GM12865 (cell line): ENCODE measurements around the gene DAPK2.

ENCODE experiments used
- DNase-seq: peaks from one replicate; pipeline ENCODE4 v3.0.0; 2010; ENCODE audit warnings: low read depth
- H3K4me3 ChIP-seq: 2 replicates; pipeline ENCODE4 v1.5.1; 2011; ENCODE audit warnings: mild to moderate bottlenecking, low read depth, low read length, control low read depth
- TF ChIP-seq, protein P1 (sequence below): IDR thresholded peaks from 2 replicates; pipeline ENCODE4 v1.5.1; 2011; ENCODE audit warnings: low read length, control low read depth, low read depth, inconsistent platforms; ENCODE audit not compliant: insufficient read depth; ENCODE audit errors: missing control alignments

DAPK2 gene

DNA sequence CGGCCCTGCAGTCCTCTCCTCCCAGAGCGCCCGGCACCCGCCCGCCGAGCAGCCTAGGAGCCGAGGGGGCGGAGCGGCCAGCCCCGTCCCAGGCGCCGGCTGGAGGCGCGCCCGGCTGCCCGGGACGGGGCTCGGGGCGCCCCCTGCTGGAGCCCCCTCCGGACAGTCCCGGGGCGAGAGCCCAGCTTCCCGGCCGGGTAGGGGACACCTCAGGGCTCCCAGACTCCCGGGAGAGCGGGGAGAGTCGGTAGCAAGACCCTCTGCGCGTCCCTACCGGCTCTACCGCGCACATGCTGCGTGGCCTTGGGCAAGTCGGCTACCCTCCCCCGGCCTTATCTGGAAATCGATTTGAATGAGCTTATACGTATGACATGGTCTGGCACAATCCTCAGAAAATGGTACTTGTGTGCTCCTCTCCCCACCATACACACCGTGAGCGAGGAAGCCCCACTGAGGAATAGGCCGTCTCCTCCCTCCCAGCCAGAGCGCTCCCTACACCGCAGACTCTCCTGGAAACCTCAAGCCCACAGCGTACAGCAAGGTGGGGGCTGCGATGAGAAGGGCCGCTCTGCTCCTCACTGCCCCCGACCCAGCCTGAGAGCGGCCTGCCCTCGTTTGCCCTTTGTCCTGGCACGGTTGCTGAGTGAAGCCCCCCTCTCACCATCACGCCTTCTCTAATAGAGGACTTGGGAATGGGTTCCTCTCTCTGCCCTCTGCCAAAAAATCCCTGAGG is at the start of gene DAPK2:
Gene DAPK2 (minus strand): TSS at position 65 of the 733 bp plus-strand sequence. CDS start 6,224 bp downstream, outside the sequence.
- TF ChIP-seq, protein P1, sequence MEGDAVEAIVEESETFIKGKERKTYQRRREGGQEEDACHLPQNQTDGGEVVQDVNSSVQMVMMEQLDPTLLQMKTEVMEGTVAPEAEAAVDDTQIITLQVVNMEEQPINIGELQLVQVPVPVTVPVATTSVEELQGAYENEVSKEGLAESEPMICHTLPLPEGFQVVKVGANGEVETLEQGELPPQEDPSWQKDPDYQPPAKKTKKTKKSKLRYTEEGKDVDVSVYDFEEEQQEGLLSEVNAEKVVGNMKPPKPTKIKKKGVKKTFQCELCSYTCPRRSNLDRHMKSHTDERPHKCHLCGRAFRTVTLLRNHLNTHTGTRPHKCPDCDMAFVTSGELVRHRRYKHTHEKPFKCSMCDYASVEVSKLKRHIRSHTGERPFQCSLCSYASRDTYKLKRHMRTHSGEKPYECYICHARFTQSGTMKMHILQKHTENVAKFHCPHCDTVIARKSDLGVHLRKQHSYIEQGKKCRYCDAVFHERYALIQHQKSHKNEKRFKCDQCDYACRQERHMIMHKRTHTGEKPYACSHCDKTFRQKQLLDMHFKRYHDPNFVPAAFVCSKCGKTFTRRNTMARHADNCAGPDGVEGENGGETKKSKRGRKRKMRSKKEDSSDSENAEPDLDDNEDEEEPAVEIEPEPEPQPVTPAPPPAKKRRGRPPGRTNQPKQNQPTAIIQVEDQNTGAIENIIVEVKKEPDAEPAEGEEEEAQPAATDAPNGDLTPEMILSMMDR = peak; percentile 70
- peak within 1 kb of the TSS; percentile 66 for H3K4me3 ChIP-seq
- DNase-seq = peak; percentile 82

GRCh38 chr15:64095431-64095794 is 49.1 kb upstream of the DAPK2 start:
- TF ChIP-seq, protein P1 = no peak
- H3K4me3 ChIP-seq = peak overlapping the region; percentile 56

GRCh38 chr15:64093627-64094417 is 47.5 kb upstream of the DAPK2 start, which contains the start of gene CIAO2A:
CIAO2A (minus strand) TSS chr15:64093838; CDS start chr15:64093768, 70 bp downstream.
- DNase-seq = peak; percentile 99
- TF ChIP-seq, protein P1 = no peak
- peak within 1 kb of the TSS; percentile 80 for H3K4me3 ChIP-seq

More at GRCh38 chr15:64095431-64095794, 49.1 kb upstream of the DAPK2 start:
- DNase-seq = no peak

DNA sequence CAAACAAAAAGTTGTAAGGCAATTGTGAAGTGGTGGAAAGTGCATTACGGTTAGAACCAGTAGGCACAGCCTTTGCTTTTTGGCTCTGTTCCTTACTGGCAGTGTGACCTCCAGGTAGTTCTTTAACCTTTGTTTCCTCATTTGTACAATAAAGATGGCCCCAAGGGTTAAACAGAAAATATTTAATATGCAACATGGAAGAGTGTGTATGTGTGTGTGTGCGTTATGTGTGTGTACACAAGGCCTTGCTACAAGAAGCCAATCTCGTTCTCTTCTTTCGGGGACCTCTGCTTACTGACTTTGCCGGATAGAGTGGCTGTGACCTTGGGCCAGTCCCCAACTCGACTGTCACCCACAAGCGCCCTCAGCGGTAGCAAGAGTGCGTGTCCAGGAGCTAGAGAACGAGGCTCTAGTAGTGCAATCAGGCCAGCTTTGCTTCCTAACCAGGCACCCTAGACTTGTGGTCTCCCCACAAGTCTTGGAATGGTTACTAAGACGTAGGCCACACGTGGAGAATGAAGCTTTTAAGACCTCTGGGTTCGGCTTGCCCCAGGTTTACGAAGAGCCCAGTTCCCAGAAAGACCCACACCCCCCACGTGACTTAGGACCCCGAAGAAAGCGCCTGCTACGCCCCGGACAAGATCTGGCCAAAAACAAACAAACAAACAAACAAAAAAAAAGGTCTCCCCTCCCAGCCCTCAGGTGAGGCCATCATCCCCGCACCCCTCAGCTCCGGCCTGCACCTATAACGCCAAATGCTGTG is 46.8 kb upstream of the DAPK2 start:
- peak; percentile 86 for DNase-seq
- H3K4me3 ChIP-seq = peak overlapping the region; percentile 80
- TF ChIP-seq, protein P1 = peak; percentile 18

DNA sequence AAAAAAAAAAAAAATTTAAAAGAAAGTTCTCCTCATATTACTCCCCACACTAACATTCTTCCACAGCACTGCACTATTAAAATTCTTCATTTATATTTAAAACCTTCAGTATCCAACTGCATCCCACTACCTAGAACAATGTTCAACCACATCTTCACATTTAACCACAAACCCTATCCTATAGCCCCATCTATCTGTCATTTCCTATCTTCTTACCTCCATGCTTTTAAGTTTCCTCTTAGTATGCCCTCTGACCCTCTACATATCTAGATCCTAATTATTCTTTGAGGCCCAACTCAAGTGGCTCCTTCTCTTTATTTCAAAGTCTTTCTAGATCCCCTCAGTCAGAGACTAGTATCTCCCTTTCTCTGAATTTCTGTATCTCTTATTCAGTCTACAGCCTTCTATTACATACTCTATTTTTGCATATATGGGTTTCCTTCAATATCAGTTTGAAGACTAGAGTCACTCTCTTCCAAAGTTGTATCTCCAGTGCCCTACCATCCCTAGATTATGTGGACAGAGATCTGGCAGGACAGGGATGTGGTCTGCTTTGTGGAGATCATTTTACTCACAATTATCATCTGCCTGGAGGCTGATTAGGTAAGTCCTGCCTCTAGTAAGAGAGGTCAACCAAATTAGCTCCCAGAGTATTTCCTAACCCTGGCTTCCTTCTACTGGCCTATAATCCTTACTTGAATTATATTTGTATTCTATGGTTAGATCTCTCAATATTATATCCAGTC is 46.0 kb upstream of the DAPK2 start:
- TF ChIP-seq, protein P1 = no peak
- peak; percentile 29 for DNase-seq
- peak overlapping the region; percentile 80 for H3K4me3 ChIP-seq

GRCh38 chr15:64090527-64090926 is 44.2 kb upstream of the DAPK2 start:
- TF ChIP-seq, protein P1 = no peak
- DNase-seq = peak; percentile 83
- H3K4me3 ChIP-seq = peak overlapping the region; percentile 49
